HG03354 (cell line): ENCODE data around the gene KLC1.
"Not testable (repeated sequence)": the region's sequence is repeated elsewhere in the genome, so short reads cannot be mapped to it uniquely, and the experiment has no call there.

Experiments
- ATAC-seq: cut with Tn5 transposase; IDR thresholded peaks from one replicate; pipeline ENCODE4 v1.9.1; 2021; ENCODE audit warnings: mild to moderate bottlenecking; ENCODE audit not compliant: unreplicated experiment, poor library complexity, severe bottlenecking

Gene KLC1

DNA sequence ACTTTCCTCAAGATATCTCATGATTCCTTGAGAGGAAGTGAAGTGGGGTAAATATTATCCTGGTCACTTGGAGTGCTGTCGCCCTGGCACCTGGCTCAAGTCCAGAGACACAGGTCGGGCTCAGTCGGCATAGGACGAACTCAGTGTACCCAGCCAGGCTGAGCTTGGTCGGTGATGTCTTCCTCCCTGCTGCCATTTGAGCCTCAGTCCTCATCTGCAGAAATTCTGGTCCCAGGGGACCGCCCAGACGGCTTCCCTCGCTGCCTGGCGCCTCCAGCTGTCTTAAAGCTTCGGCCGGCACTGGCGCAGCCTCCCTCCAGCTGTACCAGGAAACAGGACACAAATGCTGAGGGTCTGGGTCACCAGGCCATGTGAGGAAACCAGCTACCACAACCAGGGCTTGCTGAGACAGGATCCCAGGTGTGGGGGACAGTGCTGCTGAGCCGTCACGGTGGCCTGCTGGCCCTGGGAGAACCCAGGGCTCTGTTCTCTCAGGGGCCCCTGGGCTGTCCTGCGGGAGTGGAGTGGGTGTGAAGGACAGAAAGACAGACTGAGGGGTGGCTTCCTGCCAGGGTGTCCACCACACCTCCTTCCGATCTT is 5.0 kb upstream of the KLC1 start:
- no peak for ATAC-seq

DNA sequence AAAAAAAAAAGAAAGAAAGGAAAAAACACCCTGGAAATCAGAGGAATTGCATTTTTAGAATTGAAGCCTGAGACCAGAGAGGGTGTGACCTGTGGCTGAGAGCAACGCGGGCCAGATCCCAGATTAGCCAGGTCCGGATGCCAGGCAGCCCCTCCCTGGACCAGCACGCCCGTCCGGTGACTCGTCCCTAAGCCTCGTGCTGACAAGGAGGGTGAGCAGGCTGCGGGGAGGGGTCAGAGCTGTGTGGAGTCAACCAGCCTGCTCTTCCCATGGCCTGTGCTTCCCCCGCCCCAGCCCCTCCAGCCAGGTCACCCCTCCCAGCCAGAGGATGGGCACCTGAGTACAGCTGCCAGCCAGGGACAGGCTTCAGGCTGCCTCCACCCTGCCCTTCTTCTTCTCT is 4.2 kb upstream of the KLC1 start:
- no peak for ATAC-seq

DNA sequence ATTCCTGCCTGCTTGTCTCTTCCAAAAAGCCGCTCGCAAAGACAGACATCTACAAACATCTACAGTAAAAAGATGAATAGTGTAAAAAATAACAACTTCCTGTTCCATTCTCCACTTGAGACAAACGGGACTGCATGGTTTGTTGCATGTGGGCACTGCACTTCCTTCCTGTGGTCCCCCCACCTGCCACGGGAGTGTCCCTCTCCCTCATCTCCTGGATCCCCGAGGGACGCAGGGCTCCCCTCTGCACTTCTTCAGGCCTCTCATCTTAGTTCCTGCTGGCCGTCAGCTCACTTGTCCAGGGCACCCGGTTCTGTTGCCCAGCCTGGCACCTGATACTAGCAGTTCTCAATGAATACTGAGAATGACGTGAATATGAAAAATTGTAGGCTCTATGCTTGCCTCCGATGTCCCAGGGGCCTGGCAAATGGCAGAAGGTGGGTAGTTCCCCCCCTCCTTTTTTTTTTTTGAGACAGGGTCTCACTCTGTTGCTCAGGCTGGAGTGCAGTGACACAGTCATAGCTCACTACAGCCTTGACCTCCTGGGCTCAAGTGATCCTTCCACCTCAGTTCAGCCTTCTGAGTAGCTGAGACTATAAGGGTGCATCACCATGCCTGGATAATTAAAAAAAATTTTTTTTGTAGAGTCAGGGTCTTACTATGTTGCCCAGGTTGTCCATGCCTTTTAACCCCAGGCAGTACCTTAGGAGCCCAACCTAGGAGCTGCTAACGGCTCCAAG is 3.5 kb upstream of the KLC1 start:
- no peak for ATAC-seq

DNA sequence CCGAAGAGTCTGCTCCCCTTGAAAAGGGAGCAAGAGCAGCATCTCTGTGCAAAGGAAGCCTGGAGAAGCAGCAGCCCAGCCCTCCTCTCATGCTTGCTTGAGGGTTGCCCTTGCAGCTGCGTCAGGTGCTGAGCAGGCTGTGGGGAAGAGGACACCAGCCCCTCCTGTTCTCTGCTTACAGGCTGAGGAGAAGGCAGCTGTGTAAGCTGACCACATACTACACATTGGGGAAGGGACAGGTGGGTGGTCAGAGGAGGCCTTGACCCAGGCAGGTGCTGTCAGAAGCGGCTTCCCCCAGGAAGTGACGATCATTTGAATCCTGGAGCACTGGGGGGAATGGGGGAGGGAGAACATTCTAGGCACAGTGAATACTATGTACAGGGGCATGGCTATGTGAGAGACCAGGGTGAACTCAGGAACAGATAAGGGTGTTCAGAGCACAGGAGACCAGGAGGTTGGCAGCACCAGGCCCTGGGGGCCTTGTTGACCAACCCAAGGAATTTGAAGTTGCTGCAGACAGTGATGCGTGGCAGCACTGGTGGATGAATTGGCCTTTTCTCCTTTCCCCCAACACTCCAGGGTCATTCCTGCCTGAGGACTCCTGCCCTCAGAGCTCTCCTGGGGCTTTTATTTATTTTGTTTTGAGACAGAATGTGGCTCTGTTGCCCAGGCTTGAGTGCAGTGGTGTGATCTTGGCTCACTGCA is 2.7 kb upstream of the KLC1 start:
- ATAC-seq, result no peak

DNA sequence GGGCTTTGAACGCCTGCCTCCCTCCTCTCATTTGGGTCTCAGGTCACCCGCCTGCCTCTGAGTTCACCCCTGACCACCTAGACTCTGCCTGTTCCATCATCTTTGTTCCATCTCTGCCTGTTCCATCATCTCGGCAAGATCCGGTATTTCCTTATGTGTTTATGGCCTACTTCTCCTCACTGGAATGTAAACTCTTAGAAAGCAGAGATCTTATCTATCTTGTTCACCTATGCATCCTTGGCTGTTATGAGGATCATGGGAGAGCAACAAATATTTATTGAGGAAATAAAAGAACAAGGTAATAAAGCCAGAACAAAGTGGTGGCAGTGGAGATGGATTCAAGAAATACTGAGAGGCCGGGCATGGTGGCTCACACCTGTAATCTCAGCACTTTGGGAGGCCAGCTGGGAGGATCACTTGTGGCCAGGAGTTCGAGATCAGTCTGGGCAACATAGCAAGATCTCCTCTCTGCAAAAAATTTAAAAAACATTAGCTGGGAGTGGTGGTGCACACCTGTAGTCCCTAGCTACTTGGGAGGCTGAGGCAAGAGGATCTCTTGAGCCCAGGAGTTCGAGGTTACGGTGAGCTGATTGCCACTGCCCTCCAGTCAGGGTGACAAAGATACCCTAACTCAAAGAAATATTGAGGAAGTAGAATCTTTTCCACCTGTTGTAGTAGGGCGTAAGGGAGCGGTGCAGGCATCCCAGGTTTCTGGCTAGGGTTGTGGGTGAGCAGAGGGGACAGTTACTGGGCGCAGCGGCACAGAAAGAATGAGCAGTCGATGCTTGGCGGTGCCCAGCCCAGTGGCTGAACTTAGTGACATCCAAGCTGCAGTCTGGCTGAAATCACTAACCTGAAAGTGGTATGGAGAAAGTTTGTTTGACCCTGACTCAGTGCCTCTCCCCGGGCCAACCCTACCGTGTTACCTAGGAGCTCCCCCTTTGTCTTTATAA is 1.7 kb upstream of the KLC1 start:
- ATAC-seq, result no peak

GRCh38 chr14:103628221-103628683 is 759 bp upstream of the KLC1 start:
- ATAC-seq, result no peak

- peak; percentile 27 for ATAC-seq
Observed at GRCh38 chr14:103629503-103630121, 601 bp downstream of the KLC1 start.

DNA sequence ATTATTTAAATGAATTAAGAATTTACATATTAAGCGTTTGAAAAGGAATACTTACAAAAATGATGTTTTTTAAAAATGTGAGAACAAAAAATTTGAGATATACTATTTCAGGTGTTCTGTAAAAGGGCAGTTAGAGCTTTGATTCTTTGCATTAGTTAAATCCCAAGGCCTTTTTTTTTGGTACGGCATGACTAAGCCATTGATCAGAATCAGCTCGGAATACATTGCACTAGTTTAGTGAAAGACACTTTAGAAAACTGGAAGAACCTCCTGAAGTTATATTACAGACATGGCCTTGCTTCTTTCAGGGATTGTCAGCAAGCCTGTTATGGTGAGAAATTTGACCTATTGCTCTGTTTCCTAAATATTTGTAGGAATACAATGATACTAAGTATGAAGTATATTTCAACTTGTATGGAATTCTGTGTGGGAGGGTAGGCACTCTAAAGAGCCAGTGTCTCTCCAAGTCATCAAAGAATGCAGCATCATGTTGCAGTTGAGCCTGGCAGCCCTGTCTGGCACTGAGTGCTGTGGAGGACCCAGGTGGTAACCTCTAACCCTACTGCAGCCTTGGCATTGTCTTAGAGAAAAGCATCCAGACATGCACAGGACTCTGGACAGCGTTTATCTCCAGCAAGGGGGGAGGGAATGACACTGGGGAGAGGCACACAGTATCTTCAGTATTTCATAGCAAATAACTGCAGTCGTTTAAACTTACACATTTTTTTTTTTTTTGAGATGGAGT is 1.5 kb downstream of the KLC1 start:
- no peak for ATAC-seq

GRCh38 chr14:103633391-103633790 is 4.4 kb downstream of the KLC1 start:
- no peak for ATAC-seq

- ATAC-seq, result no peak
Observed at GRCh38 chr14:103634156-103634555, 5.1 kb downstream of the KLC1 start.

GRCh38 chr14:103638594-103638993 is 9.6 kb downstream of the KLC1 start:
- ATAC-seq, result no peak

DNA sequence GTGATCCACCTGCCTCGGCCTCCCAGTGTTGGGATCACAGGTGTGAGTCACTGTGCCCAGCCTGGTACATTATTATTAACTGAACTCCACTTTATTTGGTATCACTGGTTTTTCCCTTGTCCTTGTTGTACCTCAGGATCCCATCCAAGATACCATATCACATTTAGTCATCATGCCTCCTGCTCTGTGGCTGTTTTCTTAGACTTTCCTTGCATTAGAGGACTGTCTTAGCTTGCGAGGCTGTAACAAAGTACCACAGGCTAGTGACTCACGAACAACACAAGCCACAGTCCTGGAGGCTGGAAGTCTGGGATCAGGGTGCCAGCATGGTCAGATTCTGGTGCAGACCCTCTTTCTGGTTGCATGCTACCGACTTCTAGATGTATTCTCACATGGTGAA is 12.2 kb downstream of the KLC1 start:
- no peak for ATAC-seq

GRCh38 chr14:103646189-103646588 is 17.2 kb downstream of the KLC1 start:
- no peak for ATAC-seq

- ATAC-seq, result no peak
Observed at GRCh38 chr14:103649001-103649400, 20.0 kb downstream of the KLC1 start.

DNA sequence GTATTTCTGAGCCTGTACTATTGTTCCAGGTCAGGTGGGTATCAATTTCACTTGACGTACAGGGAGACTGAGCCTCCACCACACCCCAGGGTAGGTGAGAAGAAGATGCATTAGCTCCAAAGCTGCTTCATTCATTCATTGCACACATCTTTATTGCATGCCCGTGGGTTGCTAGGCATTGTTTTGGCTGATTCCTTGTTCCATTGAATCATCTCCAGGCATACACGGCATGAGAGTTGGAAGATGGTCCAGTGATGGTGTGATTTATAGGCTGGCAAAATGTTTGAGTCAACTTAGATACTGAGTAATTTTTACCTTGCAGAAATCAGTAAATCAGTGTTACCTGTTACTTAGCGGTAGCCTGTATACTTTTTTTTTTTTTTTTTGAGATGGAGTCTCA is 21.2 kb downstream of the KLC1 start:
- no peak for ATAC-seq

GRCh38 chr14:103651585-103651984 is 22.6 kb downstream of the KLC1 start:
- ATAC-seq, result no peak

DNA sequence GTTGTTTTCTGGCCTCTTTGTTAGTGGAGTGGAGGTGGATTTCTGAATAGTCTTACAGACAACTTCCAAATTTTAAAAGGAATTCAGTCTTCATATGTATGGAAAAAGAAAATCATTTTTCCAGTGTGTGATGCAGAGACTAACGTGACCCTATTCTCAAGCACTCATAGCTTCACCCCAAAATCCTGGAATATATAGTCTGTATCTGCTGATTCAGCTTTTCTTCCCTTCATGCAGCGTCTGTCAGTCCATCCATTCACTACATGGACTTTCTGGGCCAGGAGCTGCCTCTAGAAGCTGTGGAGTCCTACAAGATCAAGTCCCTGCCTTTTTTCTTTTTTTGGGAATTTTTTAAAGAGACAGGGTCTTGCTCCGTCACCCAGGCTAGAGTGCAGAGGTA is 23.8 kb downstream of the KLC1 start:
- ATAC-seq, result no peak

- ATAC-seq, result not testable (repeated sequence)
Observed at GRCh38 chr14:103653336-103653735, 24.3 kb downstream of the KLC1 start.

- no peak for ATAC-seq
Observed at GRCh38 chr14:103653805-103654204, 24.8 kb downstream of the KLC1 start.
